HepG2 (cell line): ENCODE measurements around the gene CEP104. TPM values are rescaled to one million over a fixed set of nuclear protein-coding genes. Genes with fewer than 3 reads are reported as not detected.
A peak's percentile ranks its signal among the peaks of the same experiment; 100 is the strongest.

Source experiments
- CAMTA2 ChIP-seq: sonication (generic); formaldehyde crosslinking; IDR thresholded peaks from 2 replicates; pipeline ENCODE4 v1.4.0; 2020; ENCODE audit warnings: mild to moderate bottlenecking, missing genetic modification reagents, borderline replicate concordance
- DR1 ChIP-seq: sonication (generic); formaldehyde crosslinking; IDR thresholded peaks from 2 replicates; pipeline ENCODE4 v1.8.0; 2021; ENCODE audit warnings: mild to moderate bottlenecking, missing genetic modification reagents, inconsistent platforms
- FOSL2 ChIP-seq: sonication (generic); formaldehyde crosslinking; IDR thresholded peaks from 2 replicates; pipeline ENCODE4 v1.4.0; 2020; ENCODE audit warnings: missing genetic modification reagents
- FOXA3 ChIP-seq: IDR thresholded peaks from 2 replicates; pipeline ENCODE4 v1.6.1; 2016; ENCODE audit warnings: missing genetic modification reagents, missing compliant biosample characterization
- HHEX ChIP-seq: IDR thresholded peaks from 2 replicates; pipeline ENCODE4 v1.6.1; 2016; ENCODE audit warnings: control low read depth
- HIVEP1 ChIP-seq: sonication (generic); formaldehyde crosslinking; IDR thresholded peaks from 2 replicates; pipeline ENCODE4 v1.4.0; 2020; ENCODE audit warnings: mild to moderate bottlenecking, missing genetic modification reagents
- NR2C2 ChIP-seq: sonication (generic); formaldehyde crosslinking; IDR thresholded peaks from 2 replicates; pipeline ENCODE4 v1.4.0; 2020; ENCODE audit warnings: missing genetic modification reagents, mild to moderate bottlenecking, moderate library complexity, borderline replicate concordance
- RAD21 ChIP-seq: fragments of 450-650 bp; formaldehyde crosslinking; IDR thresholded peaks from 2 replicates; pipeline ENCODE4 v1.5.0; 2020; ENCODE audit warnings: mild to moderate bottlenecking
- TEAD2 ChIP-seq: sonication (generic); formaldehyde crosslinking; IDR thresholded peaks from 2 replicates; pipeline ENCODE4 v1.9.0; 2021; ENCODE audit warnings: missing genetic modification reagents
- TMF1 ChIP-seq: sonication (generic); formaldehyde crosslinking; IDR thresholded peaks from 2 replicates; pipeline ENCODE4 v1.8.1; 2022; ENCODE audit warnings: low read depth, missing genetic modification reagents
- ZBTB1 ChIP-seq: sonication (generic); formaldehyde crosslinking; IDR thresholded peaks from 2 replicates; pipeline ENCODE4 v1.4.0; 2020; ENCODE audit warnings: missing genetic modification reagents, borderline replicate concordance
- ZBTB21 ChIP-seq: sonication (generic); formaldehyde crosslinking; IDR thresholded peaks from 2 replicates; pipeline ENCODE4 v1.4.0; 2020; ENCODE audit warnings: missing genetic modification reagents
- ZC3H4 ChIP-seq: sonication (generic); formaldehyde crosslinking; IDR thresholded peaks from 2 replicates; pipeline ENCODE4 v1.4.0; 2020; ENCODE audit warnings: missing genetic modification reagents, borderline replicate concordance
- ZNF230 ChIP-seq: sonication (generic); formaldehyde crosslinking; IDR thresholded peaks from 2 replicates; pipeline ENCODE4 v1.4.0; 2020; ENCODE audit warnings: mild to moderate bottlenecking, missing genetic modification reagents
- ZNF331 ChIP-seq: sonication (generic); formaldehyde crosslinking; IDR thresholded peaks from 2 replicates; pipeline ENCODE4 v1.4.0; 2020; ENCODE audit warnings: missing genetic modification reagents
- ZNF746 ChIP-seq: sonication (generic); formaldehyde crosslinking; IDR thresholded peaks from 2 replicates; pipeline ENCODE4 v1.8.0; 2022; ENCODE audit warnings: mild to moderate bottlenecking, missing genetic modification reagents
- polyA plus RNA-seq, 8 experiments: library from polyadenylated mRNA; depleted of rRNA in 3 of 8; stranded (reverse) in 7 of 8; unstranded in 1 of 8; fragments of >200 nt; fragmentation: Illumina TruSeq in 4 of 8; extraction: Trizol in 4 of 8; gene quantifications; 2 replicates each; pipeline versions ENCODE4 v1.2.1 to v1.2.3, GENCODE V29; 2011 to 2016; ENCODE audit warnings: low read depth in 4 of 8, missing spikeins in 1 of 8, mixed read lengths in 1 of 8; ENCODE audit not compliant: insufficient read depth in 1 of 8
- total RNA-seq, 5 experiments: library from RNA; depleted of rRNA; stranded (reverse); fragments of >200 nt; fragmentation: Illumina TruSeq; extraction: Trizol; gene quantifications; 2 replicates each; pipeline ENCODE4 v1.2.3, GENCODE V29; 2016; ENCODE audit warnings: low read depth in 1 of 5
- TF ChIP-seq, protein P1 (sequence below): sonication (generic); formaldehyde crosslinking; IDR thresholded peaks from 2 replicates; pipeline ENCODE4 v1.8.0; 2022; ENCODE audit warnings: mild to moderate bottlenecking, missing genetic modification reagents, borderline replicate concordance
- TF ChIP-seq, protein P2 (sequence below): sonication (generic); formaldehyde crosslinking; IDR thresholded peaks from 2 replicates; pipeline ENCODE4 v1.5.1; 2020; ENCODE audit warnings: mild to moderate bottlenecking, missing genetic modification reagents, moderate library complexity
- TF ChIP-seq, protein P3 (sequence below): IDR thresholded peaks from 2 replicates; pipeline ENCODE4 v1.6.1; 2016
- TF ChIP-seq, protein P4 (sequence below): sonication (generic); formaldehyde crosslinking; IDR thresholded peaks from 2 replicates; pipeline ENCODE4 v1.8.0; 2022; ENCODE audit warnings: mild to moderate bottlenecking, missing genetic modification reagents, moderate library complexity
- TF ChIP-seq, protein P5 (sequence below): conservative IDR thresholded peaks from 2 replicates; pipeline ENCODE4 v1.6.1; 2018; ENCODE audit warnings: missing genetic modification reagents
- TF ChIP-seq, protein P6 (sequence below): IDR thresholded peaks from 2 replicates; pipeline ENCODE4 v1.6.1; 2016; ENCODE audit warnings: missing genetic modification reagents, missing compliant biosample characterization
- TF ChIP-seq, protein P7 (sequence below): sonication (generic); formaldehyde crosslinking; IDR thresholded peaks from 2 replicates; pipeline ENCODE4 v1.4.0; 2020; ENCODE audit warnings: mild to moderate bottlenecking, missing genetic modification reagents

The CEP104 gene
- total and polyA plus RNA-seq, 2 of the 13 experiments (the other 11 are each of a cell fraction or from before 2014, with no cell fraction given): 20.4 to 30.1 TPM

DNA sequence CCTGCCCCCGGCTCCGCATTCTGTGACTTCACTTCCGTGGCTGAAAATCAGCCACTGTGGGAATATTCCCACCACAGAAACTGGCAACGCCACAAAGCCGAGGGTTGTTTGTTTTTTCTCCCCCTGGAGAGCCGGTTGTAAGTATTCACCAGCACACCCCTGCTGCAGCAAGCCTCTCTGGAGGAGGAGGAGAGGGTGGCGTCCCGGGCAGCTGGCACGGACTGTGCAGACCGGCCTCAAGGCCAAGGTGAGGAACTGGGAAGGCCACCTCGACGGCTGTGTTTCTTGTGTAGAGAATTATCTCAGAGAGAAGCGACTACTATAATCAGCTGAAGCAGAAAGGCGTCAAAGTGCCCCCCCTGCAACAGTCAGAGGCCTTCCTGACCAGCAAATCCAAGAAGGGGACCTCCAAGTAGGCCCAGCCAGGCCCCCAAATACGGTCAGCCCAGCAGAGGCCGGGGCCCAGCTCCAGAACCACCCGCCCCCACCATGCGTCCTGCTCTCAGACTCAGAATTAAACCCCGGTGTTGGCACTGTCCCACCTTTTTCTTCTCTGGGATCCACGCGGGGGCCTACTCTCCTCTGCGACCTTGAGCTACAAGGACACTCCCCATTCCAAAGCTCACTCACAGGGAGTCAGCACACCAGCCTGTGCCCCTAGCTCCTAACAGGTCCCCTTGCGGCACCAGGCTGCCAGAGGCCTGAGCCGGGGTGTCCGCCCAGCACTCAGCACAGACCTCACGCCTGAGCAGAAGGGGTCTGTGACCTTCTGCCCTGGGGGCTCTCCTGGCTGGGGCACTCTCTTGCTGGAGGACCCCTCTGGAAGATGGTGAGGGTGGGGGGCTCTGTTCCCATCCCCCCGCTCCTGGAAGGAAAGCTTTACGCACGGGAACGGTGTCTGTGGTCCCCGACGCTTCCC lies 85.6 kb downstream of the CEP104 start (continued):
- TF ChIP-seq, protein P1, sequence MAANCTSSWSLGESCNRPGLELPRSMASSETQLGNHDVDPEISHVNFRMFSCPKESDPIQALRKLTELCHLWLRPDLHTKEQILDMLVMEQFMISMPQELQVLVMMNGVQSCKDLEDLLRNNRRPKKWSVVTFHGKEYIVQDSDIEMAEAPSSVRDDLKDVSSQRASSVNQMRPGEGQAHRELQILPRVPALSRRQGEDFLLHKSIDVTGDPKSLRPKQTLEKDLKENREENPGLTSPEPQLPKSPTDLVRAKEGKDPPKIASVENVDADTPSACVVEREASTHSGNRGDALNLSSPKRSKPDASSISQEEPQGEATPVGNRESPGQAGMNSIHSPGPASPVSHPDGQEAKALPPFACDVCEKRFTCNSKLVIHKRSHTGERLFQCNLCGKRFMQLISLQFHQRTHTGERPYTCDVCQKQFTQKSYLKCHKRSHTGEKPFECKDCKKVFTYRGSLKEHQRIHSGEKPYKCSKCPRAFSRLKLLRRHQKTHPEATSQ (CRISPR knock-in tag): no peak
- TF ChIP-seq ZC3H4 (no peak; the same call in 1 of the 2 replicates), HHEX (CRISPR knock-in tag) (no peak), FOSL2 (CRISPR knock-in tag) (no peak), DR1 (CRISPR knock-in tag) (no peak), NR2C2 (peak; percentile 63; the same call in 1 of the 2 replicates), TMF1 (CRISPR knock-in tag) (no peak), FOXA3 (CRISPR knock-in tag) (no peak), ZBTB21 (CRISPR knock-in tag) (no peak), CAMTA2 (CRISPR knock-in tag) (no peak), ZBTB1 (CRISPR knock-in tag) (no peak), ZNF331 (CRISPR knock-in tag) (no peak), ZNF230 (CRISPR knock-in tag) (no peak), HIVEP1 (CRISPR knock-in tag) (peak; percentile 86), RAD21 (CRISPR knock-in tag) (peak; percentile 26; the same call in 1 of the 2 replicates), ZNF746 (CRISPR knock-in tag) (no peak), TEAD2 (CRISPR knock-in tag) (no peak)
- TF ChIP-seq, protein P2, sequence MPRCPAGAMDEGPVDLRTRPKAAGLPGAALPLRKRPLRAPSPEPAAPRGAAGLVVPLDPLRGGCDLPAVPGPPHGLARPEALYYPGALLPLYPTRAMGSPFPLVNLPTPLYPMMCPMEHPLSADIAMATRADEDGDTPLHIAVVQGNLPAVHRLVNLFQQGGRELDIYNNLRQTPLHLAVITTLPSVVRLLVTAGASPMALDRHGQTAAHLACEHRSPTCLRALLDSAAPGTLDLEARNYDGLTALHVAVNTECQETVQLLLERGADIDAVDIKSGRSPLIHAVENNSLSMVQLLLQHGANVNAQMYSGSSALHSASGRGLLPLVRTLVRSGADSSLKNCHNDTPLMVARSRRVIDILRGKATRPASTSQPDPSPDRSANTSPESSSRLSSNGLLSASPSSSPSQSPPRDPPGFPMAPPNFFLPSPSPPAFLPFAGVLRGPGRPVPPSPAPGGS (CRISPR knock-in tag): no peak
- TF ChIP-seq, protein P3, sequence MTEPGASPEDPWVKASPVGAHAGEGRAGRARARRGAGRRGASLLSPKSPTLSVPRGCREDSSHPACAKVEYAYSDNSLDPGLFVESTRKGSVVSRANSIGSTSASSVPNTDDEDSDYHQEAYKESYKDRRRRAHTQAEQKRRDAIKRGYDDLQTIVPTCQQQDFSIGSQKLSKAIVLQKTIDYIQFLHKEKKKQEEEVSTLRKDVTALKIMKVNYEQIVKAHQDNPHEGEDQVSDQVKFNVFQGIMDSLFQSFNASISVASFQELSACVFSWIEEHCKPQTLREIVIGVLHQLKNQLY (CRISPR knock-in tag): no peak
- TF ChIP-seq, protein P4, sequence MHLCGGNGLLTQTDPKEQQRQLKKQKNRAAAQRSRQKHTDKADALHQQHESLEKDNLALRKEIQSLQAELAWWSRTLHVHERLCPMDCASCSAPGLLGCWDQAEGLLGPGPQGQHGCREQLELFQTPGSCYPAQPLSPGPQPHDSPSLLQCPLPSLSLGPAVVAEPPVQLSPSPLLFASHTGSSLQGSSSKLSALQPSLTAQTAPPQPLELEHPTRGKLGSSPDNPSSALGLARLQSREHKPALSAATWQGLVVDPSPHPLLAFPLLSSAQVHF (CRISPR knock-in tag): no peak
- TF ChIP-seq, protein P5, sequence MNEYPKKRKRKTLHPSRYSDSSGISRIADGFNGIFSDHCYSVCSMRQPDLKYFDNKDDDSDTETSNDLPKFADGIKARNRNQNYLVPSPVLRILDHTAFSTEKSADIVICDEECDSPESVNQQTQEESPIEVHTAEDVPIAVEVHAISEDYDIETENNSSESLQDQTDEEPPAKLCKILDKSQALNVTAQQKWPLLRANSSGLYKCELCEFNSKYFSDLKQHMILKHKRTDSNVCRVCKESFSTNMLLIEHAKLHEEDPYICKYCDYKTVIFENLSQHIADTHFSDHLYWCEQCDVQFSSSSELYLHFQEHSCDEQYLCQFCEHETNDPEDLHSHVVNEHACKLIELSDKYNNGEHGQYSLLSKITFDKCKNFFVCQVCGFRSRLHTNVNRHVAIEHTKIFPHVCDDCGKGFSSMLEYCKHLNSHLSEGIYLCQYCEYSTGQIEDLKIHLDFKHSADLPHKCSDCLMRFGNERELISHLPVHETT: no peak
- TF ChIP-seq, protein P6, sequence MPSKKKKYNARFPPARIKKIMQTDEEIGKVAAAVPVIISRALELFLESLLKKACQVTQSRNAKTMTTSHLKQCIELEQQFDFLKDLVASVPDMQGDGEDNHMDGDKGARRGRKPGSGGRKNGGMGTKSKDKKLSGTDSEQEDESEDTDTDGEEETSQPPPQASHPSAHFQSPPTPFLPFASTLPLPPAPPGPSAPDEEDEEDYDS (CRISPR knock-in tag): no peak
- TF ChIP-seq, protein P7, sequence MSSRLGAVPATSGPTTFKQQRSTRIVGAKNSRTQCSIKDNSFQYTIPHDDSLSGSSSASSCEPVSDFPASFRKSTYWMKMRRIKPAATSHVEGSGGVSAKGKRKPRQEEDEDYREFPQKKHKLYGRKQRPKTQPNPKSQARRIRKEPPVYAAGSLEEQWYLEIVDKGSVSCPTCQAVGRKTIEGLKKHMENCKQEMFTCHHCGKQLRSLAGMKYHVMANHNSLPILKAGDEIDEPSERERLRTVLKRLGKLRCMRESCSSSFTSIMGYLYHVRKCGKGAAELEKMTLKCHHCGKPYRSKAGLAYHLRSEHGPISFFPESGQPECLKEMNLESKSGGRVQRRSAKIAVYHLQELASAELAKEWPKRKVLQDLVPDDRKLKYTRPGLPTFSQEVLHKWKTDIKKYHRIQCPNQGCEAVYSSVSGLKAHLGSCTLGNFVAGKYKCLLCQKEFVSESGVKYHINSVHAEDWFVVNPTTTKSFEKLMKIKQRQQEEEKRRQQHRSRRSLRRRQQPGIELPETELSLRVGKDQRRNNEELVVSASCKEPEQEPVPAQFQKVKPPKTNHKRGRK (CRISPR knock-in tag): no peak
